ENCODE results near the gene HTR1E.
A peak's percentile ranks its signal among the peaks of the same experiment; 100 is the strongest.
"Not testable (repeated sequence)": the region's sequence is repeated elsewhere in the genome, so short reads cannot be mapped to it uniquely, and the experiment has no call there.

The HTR1E gene

DNA sequence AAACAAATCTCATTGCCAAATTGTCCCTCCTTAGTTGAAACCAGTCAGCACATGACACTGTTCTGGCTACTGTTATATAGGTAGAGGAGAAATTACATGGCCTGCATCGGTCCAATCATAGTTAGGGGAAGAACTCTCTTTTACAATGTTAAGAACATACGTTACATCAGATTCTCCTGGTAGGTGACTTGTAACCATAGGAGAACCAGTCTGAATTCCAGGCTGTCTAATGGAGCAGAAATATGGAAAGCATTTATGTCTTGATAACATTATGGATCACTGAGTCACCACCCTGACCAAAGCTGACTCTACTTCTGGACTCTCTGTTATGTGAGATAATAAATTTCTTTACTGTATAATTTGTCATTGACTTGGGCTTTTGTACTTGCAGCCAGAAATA, 40.9 kb downstream of the HTR1E start:
- no peak for DNase-seq

DNA sequence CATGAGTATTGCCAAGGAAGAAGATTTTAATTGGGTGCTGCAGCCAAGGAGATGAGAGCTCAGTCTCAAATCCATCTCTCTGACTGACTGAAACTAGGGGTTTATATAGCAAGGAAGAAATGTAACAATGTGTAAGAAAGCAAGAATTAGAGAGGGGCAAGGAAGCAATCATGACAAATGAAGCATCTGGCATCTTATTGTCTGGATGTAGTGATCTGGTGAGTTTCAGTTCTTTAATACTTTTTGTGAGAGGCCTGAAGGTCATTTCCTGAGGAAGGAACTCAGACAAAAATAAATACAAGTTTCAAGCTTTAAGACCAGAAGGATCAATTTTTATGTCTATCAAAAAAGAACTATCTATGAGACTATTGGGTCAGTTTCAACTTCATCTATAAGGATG, 64.2 kb downstream of the HTR1E start:
- DNase-seq, result no peak

DNA sequence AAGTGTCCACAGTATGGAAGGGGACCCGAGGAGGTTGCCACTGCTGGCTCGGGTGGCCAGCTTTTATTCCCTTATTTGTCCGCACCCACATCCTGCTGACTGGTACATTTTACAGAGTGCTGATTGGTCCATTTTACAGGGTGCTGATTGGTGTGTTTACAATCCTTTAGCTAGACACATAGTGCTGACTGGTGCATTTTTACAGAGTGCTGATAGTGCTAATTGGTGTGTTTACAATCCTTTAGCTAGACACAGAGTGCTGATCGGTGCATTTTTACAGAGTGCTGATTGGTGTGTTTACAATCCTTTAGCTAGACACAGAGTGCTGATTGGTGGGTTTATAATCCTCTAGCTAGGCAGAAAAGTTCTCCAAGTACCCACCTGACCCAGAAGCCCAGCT, 65.1 kb downstream of the HTR1E start:
- not testable (repeated sequence) for DNase-seq

DNA sequence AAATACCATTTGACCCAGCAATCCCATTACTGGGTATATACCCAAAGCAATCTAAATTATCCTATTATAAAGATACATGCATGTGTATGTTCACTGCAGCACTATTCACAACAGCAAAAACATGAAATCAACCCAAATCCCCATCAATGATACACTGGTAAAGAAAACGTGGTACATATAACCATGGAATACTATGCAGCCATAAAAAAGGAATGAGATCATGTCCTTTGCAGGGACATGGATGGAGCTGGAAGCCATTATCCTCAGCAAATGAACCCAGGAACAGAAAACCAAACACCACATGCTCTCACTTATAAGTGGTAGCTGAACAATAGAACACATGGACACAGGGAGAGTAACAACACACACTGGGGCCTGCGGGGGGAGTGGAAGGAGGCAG, 69.2 kb downstream of the HTR1E start:
- not testable (repeated sequence) for DNase-seq

DNA sequence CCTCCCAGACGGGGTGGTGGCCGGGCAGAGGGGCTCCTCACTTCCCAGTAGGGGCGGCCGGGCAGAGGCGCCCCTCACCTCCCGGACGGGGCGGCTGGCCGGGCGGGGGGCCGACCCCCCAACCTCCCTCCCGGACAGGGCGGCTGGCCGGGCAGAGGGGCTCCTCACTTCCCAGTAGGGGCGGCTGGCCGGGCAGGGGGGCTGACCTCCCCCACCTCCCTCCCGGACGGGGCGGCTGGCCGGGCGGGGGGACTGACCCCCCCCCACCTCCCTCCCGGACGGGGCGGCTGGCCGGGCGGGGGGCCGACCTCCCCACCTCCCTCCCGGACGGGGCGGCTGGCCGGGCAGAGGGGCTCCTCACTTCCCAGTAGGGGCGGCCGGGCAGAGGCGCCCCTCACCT, 72.3 kb downstream of the HTR1E start:
- DNase-seq, result not testable (repeated sequence)

GRCh38 chr6:87012035-87012434, 74.7 kb downstream of the HTR1E start:
- DNase-seq, result no peak

DNA sequence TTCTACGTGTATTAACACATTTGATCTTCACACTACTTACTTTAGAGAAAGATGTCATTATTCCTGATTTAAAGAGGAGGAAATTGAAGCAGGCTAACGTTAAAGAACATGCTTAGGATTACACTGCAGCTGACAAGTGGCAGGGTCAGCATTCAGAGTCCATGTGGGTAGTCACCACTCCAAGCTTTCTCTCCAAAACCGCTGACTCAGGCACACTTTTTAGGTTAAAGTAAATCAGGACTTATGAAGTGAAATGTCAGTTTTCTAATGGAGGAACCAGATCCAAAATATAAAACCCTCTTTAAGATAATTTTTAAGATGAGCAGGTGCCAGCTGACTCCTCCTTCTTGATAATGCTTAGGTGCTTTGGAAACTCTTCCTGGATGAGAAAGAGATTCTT, 75.4 kb downstream of the HTR1E start:
- no peak for DNase-seq

DNA sequence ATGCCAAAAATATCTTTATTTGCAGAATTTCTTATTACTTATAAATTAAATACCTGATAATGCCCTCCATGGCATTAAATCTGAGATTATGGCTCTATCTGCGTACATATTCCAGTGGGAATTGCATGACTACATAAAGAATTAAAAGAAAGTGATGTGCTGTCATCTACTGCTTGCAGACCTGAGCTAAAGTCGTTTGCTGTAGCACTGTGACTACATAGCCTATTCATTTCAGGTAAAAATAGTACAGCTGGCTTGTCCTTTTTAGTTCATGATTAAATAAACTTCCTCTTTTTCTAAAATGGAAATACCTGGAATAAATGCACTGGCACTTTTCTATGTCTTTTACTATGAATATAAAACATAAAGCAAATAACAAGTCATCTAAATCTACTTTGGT, 79.4 kb downstream of the HTR1E start:
- no peak for DNase-seq

DNA sequence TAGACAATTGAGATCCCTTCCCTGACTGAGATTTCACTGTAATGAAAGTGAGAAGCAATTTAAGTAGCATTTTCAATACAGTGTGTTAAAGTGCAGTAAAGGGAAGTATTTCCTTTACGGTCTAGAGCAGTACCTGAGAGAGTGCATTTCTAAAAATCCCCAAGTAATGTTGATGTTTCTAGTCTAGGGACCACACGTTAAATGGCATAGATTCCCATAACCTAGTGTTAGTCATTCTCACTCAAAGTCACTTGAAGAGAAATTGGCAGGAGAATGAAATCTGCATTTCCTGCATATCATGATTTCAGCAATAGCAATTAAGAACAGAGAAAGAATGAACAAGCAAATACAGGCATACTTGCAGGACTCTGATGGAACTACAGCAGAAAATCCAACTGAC, 89.7 kb downstream of the HTR1E start:
- DNase-seq, result no peak

DNA sequence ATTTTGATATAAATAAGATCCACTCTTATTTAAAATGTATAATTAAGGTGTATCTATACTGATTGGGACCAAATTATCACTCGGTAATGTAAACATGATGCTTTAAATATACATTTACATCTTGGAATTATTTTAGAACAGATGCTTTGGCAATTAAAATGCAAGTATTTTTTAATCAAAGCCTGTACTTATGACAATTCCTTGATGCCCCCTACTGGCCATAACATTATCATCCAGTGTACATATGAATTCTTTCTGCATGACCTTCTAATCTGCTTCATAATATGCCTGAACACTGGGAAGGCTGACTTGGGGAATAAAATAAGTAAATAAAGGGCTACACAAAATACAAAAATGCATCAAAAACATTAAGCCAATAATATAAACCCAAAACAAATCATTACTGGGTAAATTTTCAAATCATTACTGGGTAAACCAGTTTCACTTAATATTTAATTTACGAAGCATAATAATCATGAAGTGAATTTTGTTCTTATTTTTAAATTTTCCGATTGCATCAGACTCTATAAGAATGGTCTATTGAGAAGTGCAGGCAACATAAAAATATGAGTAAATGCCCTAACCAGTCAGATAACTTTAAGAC, 92.5 kb downstream of the HTR1E start:
- peak in 1 of 2 donors; percentile 0 for DNase-seq

GRCh38 chr6:87040729-87041128, 103.4 kb downstream of the HTR1E start:
- DNase-seq, result no peak

DNA sequence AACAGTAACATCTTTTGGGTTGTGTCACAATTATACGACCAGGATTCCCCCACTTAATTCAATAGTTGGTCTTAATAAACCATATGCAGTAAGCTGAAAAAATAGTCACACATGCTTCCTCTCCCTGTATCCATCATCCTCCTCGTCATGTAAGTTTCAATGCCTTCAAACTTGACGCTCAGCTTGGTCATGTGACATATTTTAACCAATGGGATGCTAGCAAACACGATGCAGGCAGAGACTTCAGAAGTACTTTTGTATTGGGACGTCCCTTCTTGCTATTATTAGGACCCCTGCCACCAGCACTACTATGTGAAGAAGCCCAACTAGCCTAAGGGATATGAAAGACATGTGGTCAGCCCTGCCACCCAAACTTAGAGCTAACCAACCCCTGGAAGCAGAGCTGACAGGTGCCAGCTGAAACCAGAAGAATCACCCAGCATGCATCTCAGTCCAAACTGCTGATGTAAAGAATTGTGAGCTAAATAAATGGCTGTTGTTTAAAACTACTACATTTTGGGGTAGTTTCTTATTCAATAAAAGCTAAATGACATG, 108.3 kb downstream of the HTR1E start:
- DNase-seq, result no peak

DNA sequence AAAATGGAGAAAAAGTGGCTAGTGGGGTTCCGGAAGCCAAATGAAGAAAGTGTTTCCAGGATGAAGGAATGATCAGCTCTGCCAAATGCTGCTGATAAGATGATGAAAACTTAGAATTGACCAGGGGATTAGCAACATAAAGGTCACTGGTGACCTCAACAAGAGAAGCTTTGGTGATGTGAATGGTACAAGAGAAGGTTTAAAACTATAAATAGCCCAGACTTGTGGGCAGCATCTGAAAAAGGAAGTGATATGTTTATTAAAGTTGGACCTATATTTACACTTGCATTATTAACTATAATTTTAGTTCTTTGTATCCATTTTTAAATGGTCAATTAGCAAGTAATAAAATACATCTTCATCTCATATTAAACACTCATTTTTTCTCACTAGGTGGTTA, 112.5 kb downstream of the HTR1E start:
- no peak for DNase-seq

GRCh38 chr6:87053312-87053711, 116.0 kb downstream of the HTR1E start:
- DNase-seq, result no peak

DNA sequence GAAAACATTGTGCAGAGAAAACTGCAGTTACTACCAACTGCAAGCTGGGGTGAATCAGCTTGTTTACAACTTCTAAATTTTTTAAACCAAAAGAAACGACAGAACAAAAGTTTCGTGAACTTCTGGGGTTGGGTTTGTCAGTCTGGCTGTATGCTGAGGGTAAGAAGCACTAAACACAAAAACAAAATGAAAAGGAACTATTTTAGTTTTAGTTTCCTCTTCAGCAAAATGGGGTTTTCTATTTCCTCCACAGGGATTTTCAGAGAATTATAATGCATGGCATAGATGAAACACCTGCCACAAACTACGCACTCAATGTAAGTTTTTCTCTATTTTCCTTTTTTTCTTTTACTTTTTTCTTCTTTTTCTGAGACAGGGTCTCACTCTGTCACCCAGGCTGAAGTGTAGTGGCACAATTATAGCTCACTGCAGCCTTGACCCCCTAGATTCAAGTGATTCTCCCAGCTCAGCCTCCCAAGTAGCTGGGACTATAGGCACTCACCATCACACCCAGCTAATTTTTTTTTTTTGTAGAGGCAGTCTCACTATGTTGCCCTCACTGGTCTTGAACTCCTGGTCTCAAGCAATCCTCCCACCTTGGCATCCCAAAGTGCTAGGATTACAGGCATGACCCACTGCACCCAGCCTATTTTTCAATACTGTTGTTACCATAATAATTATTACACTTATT, 117.0 kb downstream of the HTR1E start:
- no peak for DNase-seq

DNA sequence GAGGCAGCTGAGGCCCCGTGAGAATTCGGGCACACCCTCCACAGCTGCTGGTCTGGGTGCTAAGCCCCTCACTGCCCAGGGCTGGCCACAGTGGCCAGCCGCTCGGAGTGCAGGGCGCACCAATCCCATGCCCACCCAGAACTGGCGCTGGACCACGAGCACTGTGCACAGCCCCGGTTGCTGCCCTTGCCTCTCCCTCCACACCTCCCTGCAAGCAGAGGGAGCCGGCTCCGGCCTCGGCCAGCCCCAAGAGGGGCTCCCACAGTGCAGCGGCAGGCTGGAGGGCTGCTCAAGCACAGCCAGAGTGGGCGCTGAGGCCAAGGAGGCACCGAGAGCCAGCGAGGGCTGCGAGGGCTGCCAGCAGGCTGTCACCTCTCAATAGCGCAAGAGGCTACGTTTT, 122.6 kb downstream of the HTR1E start:
- DNase-seq, result no peak

- no peak for DNase-seq
Measured at GRCh38 chr6:87065117-87065516, 127.8 kb downstream of the HTR1E start.
